Adrenal gland (tissue), 12 donors: ENCODE measurements around the gene RPS14. TPM values are rescaled to one million over a fixed set of nuclear protein-coding genes. Genes with fewer than 3 reads are reported as not detected.

Experiments
- DNase-seq, 7 donors: peaks; one replicate each; pipeline ENCODE4 v3.0.0-alpha.2; 2019 to 2020
- H3K27ac ChIP-seq, 5 donors: fragments of 200-600 bp; sonication (generic) in 4 of 5; 1 replicate in 3 of 5; 2 replicates in 2 of 5; pipeline versions ENCODE4 v1.5.1 to v1.8.0; 2016 to 2020; ENCODE audit warnings: mild to moderate bottlenecking in 1 of 5
- H3K27me3 ChIP-seq: fragments of 200-600 bp; 2 replicates; pipeline ENCODE4 v1.8.0; 2021
- H3K36me3 ChIP-seq, 2 donors: fragments of 200-600 bp; replicated peaks in 1 of 2; 1 replicate in 1 of 2; 2 replicates in 1 of 2; pipeline versions ENCODE4 v1.5.1 to v1.8.0; 2018 to 2022
- H3K4me1 ChIP-seq, 2 donors: fragments of 200-600 bp; replicated peaks in 1 of 2; 1 replicate in 1 of 2; 2 replicates in 1 of 2; pipeline versions ENCODE4 v1.5.1 to v1.8.0; 2018 to 2021
- H3K4me3 ChIP-seq, 4 donors: fragments of 200-600 bp; sonication (generic) in 3 of 4; one replicate each; pipeline ENCODE4 v1.5.1; 2016 to 2018
- H3K9me3 ChIP-seq, 3 donors: fragments of 200-600 bp; sonication (generic) in 1 of 3; replicated peaks in 1 of 3; 1 replicate in 2 of 3; 2 replicates in 1 of 3; pipeline versions ENCODE4 v1.5.1 to v1.8.0; 2016 to 2021
- CTCF ChIP-seq, 6 experiments: fragments of 450-650 bp in 4 of 6; fragments of 200-600 bp in 2 of 6; sonication (generic) in 1 of 6; IDR thresholded peaks; 1 replicate in 5 of 6; 2 replicates in 1 of 6; pipeline versions ENCODE4 v1.5.1 to v1.8.0; 2016 to 2021; ENCODE audit warnings: antibody characterized with exemption in 6 of 6, mild to moderate bottlenecking in 2 of 6, moderate library complexity in 1 of 6
- POLR2A ChIP-seq, 2 donors: fragments of 450-650 bp; IDR thresholded peaks; one replicate each; pipeline ENCODE4 v1.6.1; 2017; ENCODE audit warnings: antibody characterized with exemption in 2 of 2, mild to moderate bottlenecking in 2 of 2, moderate library complexity in 1 of 2
- WGBS, 4 donors: extraction: QIAGEN DNeasy Blood & Tissue Kit in 2 of 4; methylation state at CpG; one replicate each; pipeline versions ENCODE4 v1.1.5 to v1.1.7; 2013 to 2017; 5-methylcytosine and 5-hydroxymethylcytosine counted together
- intact Hi-C, 2 donors: fragments of 100-400 bp; cut with DNase I; formaldehyde crosslinking; loops; one replicate each; pipeline versions ENCODE4 v1.14.1 to v1.15.0; 2022 to 2023
- polyA plus RNA-seq, 3 donors: library from polyadenylated mRNA; stranded (reverse); fragments of 200-250 nt in 2 of 3; fragments of 350-450 nt in 1 of 3; fragmentation: Illumina TruSeq in 1 of 3; extraction: RNeasy Lipid Tissue Mini Kit (QIAGEN cat#74804) in 1 of 3; gene quantifications; one replicate each; pipeline ENCODE4 v1.2.3, GENCODE V29; 2013 to 2014
- total RNA-seq, 9 donors: library from RNA; depleted of rRNA in 4 of 9; stranded (reverse); fragments of >200 nt in 4 of 9; fragments of 120-200 nt in 1 of 9; fragmentation: NEBNext Ultra II Directional in 1 of 9; extraction: Animal tissue kit (Norgen Biotek cat#: 25700) in 1 of 9; gene quantifications; one replicate each; pipeline versions ENCODE4 v1.1.0 to v1.2.4, GENCODE V29; 2013 to 2023
- donor health status: healthy with polysubstance abuse.
- donor health status: Bipolar disorder and iron deficiency.
- donor health status: DM: yes; HTN: yes; CAD: no.
- donor health status: DM: no; HTN: no; CAD: no.
- donor health status: DM: no; HTN: no; CAD: no.
- donor health status: DM: yes; HTN: yes; CAD: no.

The RPS14 gene
- total and polyA plus RNA-seq, 12 donors = 1,067 to 3,506 (median 1,891) TPM

DNA sequence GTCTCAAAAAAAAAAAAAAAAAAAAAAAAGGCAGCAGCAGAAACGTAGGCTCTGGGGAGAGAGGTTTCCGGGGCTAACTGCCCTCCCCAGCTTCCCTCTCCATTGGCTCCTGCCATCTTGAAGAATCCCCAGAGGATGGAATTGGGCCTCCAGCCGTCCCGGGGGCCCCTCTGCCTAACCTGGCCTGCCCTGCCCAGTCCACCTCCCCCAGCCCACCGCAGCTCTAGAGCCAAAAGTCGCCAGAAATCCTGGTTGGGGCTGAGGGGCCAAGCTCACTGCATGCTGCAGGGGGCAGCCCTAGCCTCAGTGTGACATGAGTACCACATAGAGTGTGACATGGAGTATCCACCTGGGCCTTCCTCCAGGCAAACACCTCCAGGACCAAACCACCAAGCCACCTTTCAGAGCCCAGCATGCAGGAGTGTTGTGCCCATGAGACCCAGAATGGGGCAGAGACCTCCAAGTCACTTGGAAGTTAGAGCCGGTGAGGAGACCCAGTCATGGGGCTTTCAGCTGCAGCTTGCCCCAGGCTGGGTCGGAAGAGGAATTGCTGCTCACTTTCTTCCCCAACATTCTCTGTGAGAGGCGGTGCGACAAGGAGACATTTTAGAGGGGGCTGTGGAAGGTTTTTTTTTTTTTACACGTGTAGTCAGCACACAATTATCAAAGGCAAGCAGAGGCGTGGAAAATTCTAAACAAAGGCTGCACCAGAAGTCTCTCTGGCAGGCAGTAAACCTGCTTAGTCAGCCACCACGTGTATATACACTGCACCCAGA, 54.4 kb downstream of the RPS14 start:
- H3K9me3 ChIP-seq = no peaks in the 10 kb centered on the region
- TF ChIP-seq POLR2A (IDR thresholded peaks at IDR 0.05) (no peak), CTCF (IDR thresholded peaks at IDR 0.05) (no peak)
- intact Hi-C loops = no loop called here

GRCh38 chr5:150394131-150394530, 55.4 kb downstream of the RPS14 start:
- WGBS, 4 donors = 58 to 71% (median 62%) methylated on average over 3 of the region's 3 CpGs
- Histone ChIP-seq H3K27me3 (no peaks in the 10 kb centered on the region), H3K27ac (no peak overlapping the region), H3K4me3 (no peak overlapping the region), H3K4me1 (no peaks in the 10 kb centered on the region), H3K9me3 (no peaks in the 10 kb centered on the region), H3K36me3 (peaks cover 0 to 81% of the 10 kb centered on the region in 2 donors)
- TF ChIP-seq POLR2A (IDR thresholded peaks at IDR 0.05) (no peak), CTCF (IDR thresholded peaks at IDR 0.05) (no peak)
- intact Hi-C loops = no loop called here
- no peak for DNase-seq

More for the DNA sequence above, 54.4 kb downstream of the RPS14 start:
- H3K4me1 ChIP-seq = no peaks in the 10 kb centered on the region
- peaks cover 0 to 81% of the 10 kb centered on the region in 2 donors for H3K36me3 ChIP-seq
- H3K27ac ChIP-seq = no peak overlapping the region
- H3K4me3 ChIP-seq = no peak overlapping the region
- DNase-seq = no peak
- H3K27me3 ChIP-seq = no peaks in the 10 kb centered on the region
- WGBS, 4 donors = 81 to 90% (median 85%) methylated on average over 11 to 13 of the region's 13 CpGs

GRCh38 chr5:150393096-150393645, 56.4 kb downstream of the RPS14 start:
- H3K27me3 ChIP-seq = no peaks in the 10 kb centered on the region
- TF ChIP-seq POLR2A (IDR thresholded peaks at IDR 0.05) = no peak
- TF ChIP-seq CTCF (IDR thresholded peaks at IDR 0.05) = no peak
- intact Hi-C loops = no loop called here
- peak overlapping the region in 1 of 5 donors; percentile 5 for H3K27ac ChIP-seq
- no peaks in the 10 kb centered on the region for H3K4me1 ChIP-seq
- H3K9me3 ChIP-seq = no peaks in the 10 kb centered on the region
- peaks cover 0 to 80% of the 10 kb centered on the region in 2 donors for H3K36me3 ChIP-seq
- H3K4me3 ChIP-seq = no peak overlapping the region
- DNase-seq = peak in 1 of 7 donors; percentile 37
- WGBS, 4 donors = 71 to 86% (median 84%) methylated on average over 3 of the region's 3 CpGs

DNA sequence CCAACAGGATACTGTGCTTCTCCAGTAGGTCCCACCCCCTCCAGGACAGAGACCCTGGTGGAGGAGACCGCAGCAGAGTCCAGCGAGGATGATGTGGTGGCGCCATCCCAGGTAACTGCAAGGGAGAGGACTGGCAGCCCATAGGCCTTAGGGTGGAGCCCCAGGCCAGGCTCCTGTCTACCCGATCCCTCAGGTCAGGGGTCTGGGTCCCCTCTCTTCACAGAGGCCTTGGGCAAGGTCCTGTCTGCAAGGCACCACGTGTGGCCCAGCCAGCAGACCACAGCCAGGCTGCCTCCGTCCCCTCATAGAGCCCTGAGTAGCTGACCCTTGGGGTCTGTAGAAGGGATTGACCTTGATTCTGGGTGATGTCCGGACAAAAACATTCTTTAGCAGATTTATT, 56.9 kb downstream of the RPS14 start:
- Histone ChIP-seq H3K9me3 (no peaks in the 10 kb centered on the region), H3K27ac (peak overlapping the region in 1 of 5 donors; percentile 5), H3K4me1 (no peaks in the 10 kb centered on the region), H3K36me3 (peaks cover 0 to 84% of the 10 kb centered on the region in 2 donors), H3K4me3 (no peak overlapping the region), H3K27me3 (no peaks in the 10 kb centered on the region)
- WGBS, 4 donors = 63 to 87% (median 78%) methylated on average over 3 to 7 of the region's 7 CpGs
- intact Hi-C loops = no loop called here
- TF ChIP-seq CTCF (IDR thresholded peaks at IDR 0.05) (no peak), POLR2A (IDR thresholded peaks at IDR 0.05) (no peak)
- DNase-seq = no peak

Other genes starting within 250 kb of the RPS14 start
- 1 to 10 TPM in 1 of 9 donors, under 1 TPM in 5, not detected in 3; 0.23 to 1.3 (median 0.54) TPM for gene CAMK2A, start 160.0 kb downstream of the RPS14 start, total RNA-seq
- under 1 TPM; 0.51 to 0.79 (median 0.64) TPM for gene CAMK2A, start 160.0 kb downstream of the RPS14 start, polyA plus RNA-seq
- gene ARSI, start 146.8 kb downstream of the RPS14 start, total RNA-seq = under 1 TPM in 8 of 9 donors, not detected in 1; 0.12 to 0.96 (median 0.52) TPM
- gene ARSI, start 146.8 kb downstream of the RPS14 start, polyA plus RNA-seq = under 1 TPM in 2 of 3 donors, not detected in 1; 0.13 to 0.27 TPM
- 10 to 100 TPM; 12.6 to 25.8 (median 20.7) TPM for gene TCOF1, start 92.0 kb downstream of the RPS14 start, total RNA-seq
- gene TCOF1, start 92.0 kb downstream of the RPS14 start, polyA plus RNA-seq = 10 to 100 TPM; 16.6 to 30.3 (median 22.1) TPM
- gene CD74, start 36.8 kb downstream of the RPS14 start, total RNA-seq = 1,000 to 10,000 TPM in 6 of 9 donors, 100 to 1,000 TPM in 2, 10 to 100 TPM in 1; 71.4 to 3,185 (median 2,215) TPM
- gene CD74, start 36.8 kb downstream of the RPS14 start, polyA plus RNA-seq = 100 to 1,000 TPM; 719 to 852 (median 838) TPM
- 100 to 1,000 TPM in 6 of 9 donors, 10 to 100 TPM in 3; 21.7 to 154 (median 102) TPM for gene NDST1, start 58.4 kb upstream of the RPS14 start, total RNA-seq
- 10 to 100 TPM in 2 of 3 donors, 1 to 10 TPM in 1; 9.6 to 37.5 (median 21.1) TPM for gene NDST1, start 58.4 kb upstream of the RPS14 start, polyA plus RNA-seq
- gene SYNPO, start 190.9 kb upstream of the RPS14 start, total RNA-seq = 100 to 1,000 TPM in 5 of 9 donors, 10 to 100 TPM in 3, 1 to 10 TPM in 1; 10.0 to 293 (median 100) TPM
- 100 to 1,000 TPM in 2 of 3 donors, 10 to 100 TPM in 1; 59.4 to 254 (median 108) TPM for gene SYNPO, start 190.9 kb upstream of the RPS14 start, polyA plus RNA-seq
- gene MYOZ3, start 211.5 kb upstream of the RPS14 start, total RNA-seq = 1 to 10 TPM in 1 of 9 donors, under 1 TPM in 7, not detected in 1; 0.12 to 1.9 (median 0.44) TPM
- 1 to 10 TPM in 1 of 3 donors, under 1 TPM in 2; 0.16 to 1.4 (median 0.51) TPM for gene MYOZ3, start 211.5 kb upstream of the RPS14 start, polyA plus RNA-seq